ENCODE data around the gene SLC30A5. TPM values are rescaled to one million over a fixed set of nuclear protein-coding genes. Genes with fewer than 3 reads are reported as not detected.

SLC30A5 gene
- total RNA-seq, 6 donors from 2014 or later = 23.3 to 61.4 (median 42.8) TPM

DNA sequence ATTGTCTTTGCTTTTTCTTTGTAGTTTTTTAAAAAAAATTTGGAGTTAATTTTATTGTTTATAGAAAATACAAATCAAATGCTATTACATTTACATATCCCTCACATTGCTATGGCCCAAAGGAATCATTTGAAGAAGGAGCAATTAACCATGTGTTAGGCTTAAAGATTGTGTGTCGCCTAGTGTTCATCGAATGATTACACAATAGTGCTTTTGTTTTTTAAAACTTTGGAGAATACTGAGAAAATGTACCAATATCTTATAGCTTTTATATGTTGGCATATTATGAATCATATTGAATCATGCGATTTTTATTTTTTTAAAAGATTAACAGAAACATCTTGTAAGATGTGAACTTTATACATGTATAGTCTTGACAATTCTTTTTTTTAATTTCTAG lies 21.7 kb downstream of the SLC30A5 start:
- Histone ChIP-seq H3K4me1 (no peaks in the 10 kb centered on the region), H3K27me3 (no peaks in the 10 kb centered on the region), H3K36me3 (peaks cover 19 to 94% (median 47%) of the 10 kb centered on the region in 4 donors), H3K9me3 (no peaks in the 10 kb centered on the region), H3K4me3 (no peak overlapping the region), H3K27ac (no peak overlapping the region)
- WGBS, 2 donors = 94 to 99% methylated on average over 3 of the region's 3 CpGs
- DNase-seq (no peak), ATAC-seq (ENCODE audit: low FRiP score in 2 of 2) (no peak)
- TF ChIP-seq POLR2AphosphoS5 (IDR thresholded peaks at IDR 0.05) (no peak), EP300 (IDR thresholded peaks at IDR 0.05) (no peak), POLR2A (IDR thresholded peaks at IDR 0.05) (no peak)
- TF ChIP-seq, protein P1, sequence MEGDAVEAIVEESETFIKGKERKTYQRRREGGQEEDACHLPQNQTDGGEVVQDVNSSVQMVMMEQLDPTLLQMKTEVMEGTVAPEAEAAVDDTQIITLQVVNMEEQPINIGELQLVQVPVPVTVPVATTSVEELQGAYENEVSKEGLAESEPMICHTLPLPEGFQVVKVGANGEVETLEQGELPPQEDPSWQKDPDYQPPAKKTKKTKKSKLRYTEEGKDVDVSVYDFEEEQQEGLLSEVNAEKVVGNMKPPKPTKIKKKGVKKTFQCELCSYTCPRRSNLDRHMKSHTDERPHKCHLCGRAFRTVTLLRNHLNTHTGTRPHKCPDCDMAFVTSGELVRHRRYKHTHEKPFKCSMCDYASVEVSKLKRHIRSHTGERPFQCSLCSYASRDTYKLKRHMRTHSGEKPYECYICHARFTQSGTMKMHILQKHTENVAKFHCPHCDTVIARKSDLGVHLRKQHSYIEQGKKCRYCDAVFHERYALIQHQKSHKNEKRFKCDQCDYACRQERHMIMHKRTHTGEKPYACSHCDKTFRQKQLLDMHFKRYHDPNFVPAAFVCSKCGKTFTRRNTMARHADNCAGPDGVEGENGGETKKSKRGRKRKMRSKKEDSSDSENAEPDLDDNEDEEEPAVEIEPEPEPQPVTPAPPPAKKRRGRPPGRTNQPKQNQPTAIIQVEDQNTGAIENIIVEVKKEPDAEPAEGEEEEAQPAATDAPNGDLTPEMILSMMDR (IDR thresholded peaks at IDR 0.05) = no peak

DNA sequence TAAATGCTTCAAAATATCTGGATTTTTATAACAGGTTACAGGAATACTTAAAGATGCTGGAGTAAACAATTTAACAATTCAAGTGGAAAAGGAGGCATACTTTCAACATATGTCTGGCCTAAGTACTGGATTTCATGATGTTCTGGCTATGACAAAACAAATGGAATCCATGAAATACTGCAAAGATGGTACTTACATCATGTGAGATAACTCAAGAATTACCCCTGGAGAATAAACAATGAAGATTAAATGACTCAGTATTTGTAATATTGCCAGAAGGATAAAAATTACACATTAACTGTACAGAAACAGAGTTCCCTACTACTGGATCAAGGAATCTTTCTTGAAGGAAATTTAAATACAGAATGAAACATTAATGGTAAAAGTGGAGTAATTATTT lies 35.6 kb downstream of the SLC30A5 start:
- H3K27ac ChIP-seq = no peak overlapping the region
- no peak for DNase-seq
- no peaks in the 10 kb centered on the region for H3K27me3 ChIP-seq
- H3K4me1 ChIP-seq = no peaks in the 10 kb centered on the region
- TF ChIP-seq POLR2A (IDR thresholded peaks at IDR 0.05) = no peak
- TF ChIP-seq, protein P1 (IDR thresholded peaks at IDR 0.05) = no peak
- no peak for TF ChIP-seq EP300 (IDR thresholded peaks at IDR 0.05)
- no peak for TF ChIP-seq POLR2AphosphoS5 (IDR thresholded peaks at IDR 0.05)
- no peaks in the 10 kb centered on the region for H3K9me3 ChIP-seq
- peaks cover 12 to 64% (median 27%) of the 10 kb centered on the region in 4 donors for H3K36me3 ChIP-seq
- H3K4me3 ChIP-seq = no peak overlapping the region
- ATAC-seq (ENCODE audit: low FRiP score in 2 of 2) = no peak

DNA sequence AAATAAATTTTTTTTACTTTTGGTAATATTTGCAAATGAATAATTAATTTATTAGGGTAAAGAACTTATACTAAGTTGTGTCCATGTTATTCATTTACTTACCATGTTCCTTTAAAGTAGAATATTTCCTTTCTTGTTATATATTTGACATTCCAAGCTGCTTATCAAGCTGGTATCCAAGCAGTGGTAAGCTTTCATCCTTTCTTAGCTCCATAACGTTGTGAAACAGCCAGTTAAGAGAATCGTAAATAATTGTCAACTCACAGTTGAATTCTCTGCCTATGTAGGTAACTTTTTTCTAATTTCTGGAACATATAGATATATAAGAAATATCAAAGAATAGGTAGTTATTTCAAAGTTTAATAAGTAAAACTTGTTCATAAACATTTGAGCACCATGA lies 36.4 kb downstream of the SLC30A5 start:
- no peak for DNase-seq
- H3K4me1 ChIP-seq = no peaks in the 10 kb centered on the region
- WGBS, 2 donors = 70 to 83% methylated on average over 2 of the region's 2 CpGs

DNA sequence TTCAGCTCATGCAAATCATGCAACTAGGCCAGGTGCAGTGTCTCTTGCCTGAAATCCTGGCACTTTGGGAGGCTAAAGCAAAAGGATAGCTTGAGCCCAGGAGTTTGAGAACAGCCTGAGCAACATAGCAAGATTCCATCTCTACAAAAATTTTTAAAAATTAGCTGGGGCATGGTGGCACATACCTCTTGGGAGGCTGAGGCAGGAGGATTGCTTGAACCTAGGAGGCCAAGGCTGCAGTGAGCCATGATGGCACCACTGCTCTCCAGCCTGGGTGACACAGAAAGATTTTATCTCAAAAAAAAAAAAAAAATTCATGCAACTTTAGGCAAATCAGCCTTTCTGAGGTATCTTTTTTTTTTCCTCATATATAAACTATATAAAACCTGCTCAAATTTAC lies 37.5 kb downstream of the SLC30A5 start:
- Histone ChIP-seq H3K4me1 (no peaks in the 10 kb centered on the region), H3K36me3 (peaks cover 4 to 47% (median 16%) of the 10 kb centered on the region in 4 donors), H3K4me3 (no peak overlapping the region), H3K27ac (no peak overlapping the region), H3K27me3 (no peaks in the 10 kb centered on the region), H3K9me3 (no peaks in the 10 kb centered on the region)
- no peak for ATAC-seq (ENCODE audit: low FRiP score in 2 of 2)
- TF ChIP-seq, protein P1 (IDR thresholded peaks at IDR 0.05) = no peak
- TF ChIP-seq POLR2A (IDR thresholded peaks at IDR 0.05) (no peak), POLR2AphosphoS5 (IDR thresholded peaks at IDR 0.05) (no peak), EP300 (IDR thresholded peaks at IDR 0.05) (no peak)
- no peak for DNase-seq

More for the DNA sequence above, 36.4 kb downstream of the SLC30A5 start:
- Histone ChIP-seq H3K27ac (no peak overlapping the region), H3K4me3 (no peak overlapping the region), H3K27me3 (no peaks in the 10 kb centered on the region), H3K36me3 (peaks cover 6 to 56% (median 20%) of the 10 kb centered on the region in 4 donors), H3K9me3 (no peaks in the 10 kb centered on the region)
- ATAC-seq (ENCODE audit: low FRiP score in 2 of 2) = no peak
- TF ChIP-seq EP300 (IDR thresholded peaks at IDR 0.05) (no peak), POLR2AphosphoS5 (IDR thresholded peaks at IDR 0.05) (no peak), POLR2A (IDR thresholded peaks at IDR 0.05) (no peak)

DNA sequence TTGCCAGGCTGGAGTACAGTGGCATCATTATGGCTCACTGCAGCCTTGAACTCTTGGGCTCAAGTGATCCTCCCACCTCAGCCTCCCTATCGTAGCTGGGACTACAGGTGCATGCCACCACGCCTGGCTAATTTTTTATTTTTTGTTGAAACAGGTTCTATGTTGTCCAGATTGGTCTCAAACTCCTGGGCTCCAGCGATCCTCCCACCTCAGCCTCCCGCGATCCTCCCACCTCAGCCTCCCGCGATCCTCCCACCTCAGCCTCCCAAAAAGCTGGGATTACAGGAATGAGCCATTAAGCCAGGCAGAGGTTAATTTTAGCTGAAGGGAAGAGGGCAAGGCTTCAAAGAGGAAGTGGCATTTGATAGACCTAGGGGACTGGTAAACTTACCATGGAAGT lies 40.3 kb downstream of the SLC30A5 start:
- no peak for DNase-seq
- Histone ChIP-seq H3K27me3 (no peaks in the 10 kb centered on the region), H3K27ac (no peak overlapping the region), H3K36me3 (peaks cover 4 to 20% (median 6%) of the 10 kb centered on the region in 4 donors), H3K4me3 (no peak overlapping the region), H3K9me3 (no peaks in the 10 kb centered on the region), H3K4me1 (no peaks in the 10 kb centered on the region)
- WGBS, 2 donors = 69 to 85% methylated on average over 7 of the region's 7 CpGs
- no peak for ATAC-seq (ENCODE audit: low FRiP score in 2 of 2)
- TF ChIP-seq, protein P1 (IDR thresholded peaks at IDR 0.05) = no peak
- TF ChIP-seq POLR2AphosphoS5 (IDR thresholded peaks at IDR 0.05) = no peak
- no peak for TF ChIP-seq POLR2A (IDR thresholded peaks at IDR 0.05)
- TF ChIP-seq EP300 (IDR thresholded peaks at IDR 0.05) = no peak
